Measurements from ENCODE around the gene RNU6-9. TPM values are rescaled to one million over a fixed set of nuclear protein-coding genes. Genes with fewer than 3 reads are reported as not detected.

Gene RNU6-9
- total RNA-seq, 1 experiment from 2014 or later: not detected

GRCh38 chr19:854549-854948 lies 38.7 kb upstream of the RNU6-9 start:
- no peaks in the 10 kb centered on the region for H3K79me2 ChIP-seq (ENCODE audit: low read length)
- H3K4me1 ChIP-seq (ENCODE audit: insufficient read depth, low read length): no peaks in the 10 kb centered on the region
- ATAC-seq (no peak), DNase-seq (no peak)
- intact Hi-C loops (cut with micrococcal nuclease): no loop called here
- H3F3A ChIP-seq (ENCODE audit: low read length, unreplicated experiment): no peaks in the 10 kb centered on the region
- no peak overlapping the region for H2AFZ ChIP-seq (ENCODE audit: low read length)
- H3K9ac ChIP-seq (ENCODE audit: low read length): no peak overlapping the region
- H3K27ac ChIP-seq (ENCODE audit: low read length): no peak overlapping the region
- H3K36me3 ChIP-seq (ENCODE audit: low read depth, low read length): no peaks in the 10 kb centered on the region
- no peaks in the 10 kb centered on the region for H4K20me1 ChIP-seq (ENCODE audit: low read length)
- H3K9me3 ChIP-seq (ENCODE audit: low read length): no peaks in the 10 kb centered on the region
- TF ChIP-seq CTCF (conservative IDR thresholded peaks at IDR 0.05; ENCODE audit: low read depth, low read length) (no peak), EZH2 (IDR thresholded peaks at IDR 0.05; ENCODE audit: low read length, unreplicated experiment) (no peak), EZH2phosphoT487 (IDR thresholded peaks at IDR 0.05; ENCODE audit: borderline replicate concordance, low read length) (no peak)
- H3K4me2 ChIP-seq (ENCODE audit: low read length): no peak overlapping the region
- H3K4me3 ChIP-seq (ENCODE audit: low read length): no peak overlapping the region
- POLR2A ChIA-PET (ENCODE audit: unreplicated experiment): no interaction called here
- CTCF ChIA-PET: no interaction called here
- no peaks in the 10 kb centered on the region for H3K27me3 ChIP-seq (ENCODE audit: low read length)
- BruUV-seq (replicated peaks): no TSS peak
- no peaks in the 10 kb centered on the region for H3K9me2 ChIP-seq (replicated peaks; ENCODE audit: low read length)

- H3F3A ChIP-seq (ENCODE audit: low read length, unreplicated experiment): no peaks in the 10 kb centered on the region
- no peak overlapping the region for H2AFZ ChIP-seq (ENCODE audit: low read length)
- no peaks in the 10 kb centered on the region for H3K27me3 ChIP-seq (ENCODE audit: low read length)
- no peaks in the 10 kb centered on the region for H3K36me3 ChIP-seq (ENCODE audit: low read depth, low read length)
- H3K27ac ChIP-seq (ENCODE audit: low read length): no peak overlapping the region
- no peaks in the 10 kb centered on the region for H3K79me2 ChIP-seq (ENCODE audit: low read length)
- no peak overlapping the region for H3K4me3 ChIP-seq (ENCODE audit: low read length)
- no TSS peak for BruUV-seq (replicated peaks)
- ATAC-seq: no peak
- intact Hi-C loops (cut with micrococcal nuclease): no loop called here
- CTCF ChIA-PET: no interaction called here
- POLR2A ChIA-PET (ENCODE audit: unreplicated experiment): no interaction called here
- no peak overlapping the region for H3K4me2 ChIP-seq (ENCODE audit: low read length)
- H3K9ac ChIP-seq (ENCODE audit: low read length): no peak overlapping the region
- DNase-seq: no peak
- H3K9me3 ChIP-seq (ENCODE audit: low read length): no peaks in the 10 kb centered on the region
- TF ChIP-seq EZH2phosphoT487 (IDR thresholded peaks at IDR 0.05; ENCODE audit: borderline replicate concordance, low read length) (no peak), EZH2 (IDR thresholded peaks at IDR 0.05; ENCODE audit: low read length, unreplicated experiment) (no peak), CTCF (conservative IDR thresholded peaks at IDR 0.05; ENCODE audit: low read depth, low read length) (no peak)
- H3K9me2 ChIP-seq (replicated peaks; ENCODE audit: low read length): no peaks in the 10 kb centered on the region
- H3K4me1 ChIP-seq (ENCODE audit: insufficient read depth, low read length): no peaks in the 10 kb centered on the region
- H4K20me1 ChIP-seq (ENCODE audit: low read length): no peaks in the 10 kb centered on the region
Observed at GRCh38 chr19:855142-855541, 38.1 kb upstream of the RNU6-9 start.

- POLR2A ChIA-PET (ENCODE audit: unreplicated experiment): no interaction called here
- no peak for ATAC-seq
- no peaks in the 10 kb centered on the region for H3K9me2 ChIP-seq (replicated peaks; ENCODE audit: low read length)
- H3K27me3 ChIP-seq (ENCODE audit: low read length): no peaks in the 10 kb centered on the region
- TF ChIP-seq CTCF (conservative IDR thresholded peaks at IDR 0.05; ENCODE audit: low read depth, low read length) (no peak), EZH2phosphoT487 (IDR thresholded peaks at IDR 0.05; ENCODE audit: borderline replicate concordance, low read length) (no peak), EZH2 (IDR thresholded peaks at IDR 0.05; ENCODE audit: low read length, unreplicated experiment) (no peak)
- H3K4me2 ChIP-seq (ENCODE audit: low read length): no peak overlapping the region
- H3K9ac ChIP-seq (ENCODE audit: low read length): no peak overlapping the region
- BruUV-seq (replicated peaks): no TSS peak
- no peak overlapping the region for H3K4me3 ChIP-seq (ENCODE audit: low read length)
- no peaks in the 10 kb centered on the region for H3K4me1 ChIP-seq (ENCODE audit: insufficient read depth, low read length)
- H3K9me3 ChIP-seq (ENCODE audit: low read length): no peaks in the 10 kb centered on the region
- H3K79me2 ChIP-seq (ENCODE audit: low read length): no peaks in the 10 kb centered on the region
- no peak overlapping the region for H2AFZ ChIP-seq (ENCODE audit: low read length)
- intact Hi-C loops (cut with micrococcal nuclease): no loop called here
- H3F3A ChIP-seq (ENCODE audit: low read length, unreplicated experiment): no peaks in the 10 kb centered on the region
- H3K27ac ChIP-seq (ENCODE audit: low read length): no peak overlapping the region
- no peaks in the 10 kb centered on the region for H3K36me3 ChIP-seq (ENCODE audit: low read depth, low read length)
- no peak for DNase-seq
- CTCF ChIA-PET: no interaction called here
- H4K20me1 ChIP-seq (ENCODE audit: low read length): no peaks in the 10 kb centered on the region
Observed at GRCh38 chr19:855566-856120, 37.6 kb upstream of the RNU6-9 start.
